ENCODE measurements around the gene CRLF1. TPM values are rescaled to one million over a fixed set of nuclear protein-coding genes. Genes with fewer than 3 reads are reported as not detected.
A peak's percentile ranks its signal among the peaks of the same experiment; 100 is the strongest.

Gene CRLF1
- total and polyA plus RNA-seq, 2 experiments from 2014 or later, result 8.6 to 59.2 TPM

DNA sequence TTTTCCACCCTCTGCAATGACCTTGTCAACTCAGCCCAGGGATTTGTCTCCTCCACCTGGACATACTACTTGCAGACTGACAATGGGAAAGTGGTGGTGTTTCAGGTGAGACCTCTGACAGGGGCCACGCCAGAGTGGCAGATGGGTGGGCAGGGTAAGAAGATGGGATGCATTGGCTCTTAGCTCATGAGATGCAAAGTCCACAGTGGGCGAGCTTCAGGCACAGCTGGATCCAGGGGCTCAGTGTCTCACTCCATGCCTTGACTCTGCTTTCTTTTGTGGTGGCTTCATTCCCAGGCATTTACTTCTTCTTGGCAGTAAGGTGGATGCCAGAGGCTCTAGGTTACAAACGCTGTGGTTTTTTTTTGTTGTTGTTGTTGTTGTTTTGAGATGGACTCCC is 9.4 kb upstream of the CRLF1 start:
- Histone ChIP-seq H3K79me2 (ENCODE audit: insufficient read depth) (no peaks in the 10 kb centered on the region), H3K9ac (no peak overlapping the region), H3K4me2 (ENCODE audit: unreplicated experiment) (no peak overlapping the region), H3K4me3 (no peak overlapping the region), H2AFZ (no peak overlapping the region), H4K20me1 (ENCODE audit: insufficient read depth) (no peaks in the 10 kb centered on the region), H3K4me1 (ENCODE audit: insufficient read depth) (no peaks in the 10 kb centered on the region), H3K9me2 (ENCODE audit: insufficient read depth) (no peaks in the 10 kb centered on the region), H3K36me3 (ENCODE audit: low read depth) (no peaks in the 10 kb centered on the region), H3K27me3 (replicated peaks; ENCODE audit: insufficient read depth) (peaks cover 42% of the 10 kb centered on the region), H3F3A (ENCODE audit: insufficient read depth) (no peaks in the 10 kb centered on the region), H3K27ac (no peak overlapping the region), H3K9me3 (ENCODE audit: low read depth) (no peaks in the 10 kb centered on the region)
- TF ChIP-seq EZH2 (IDR thresholded peaks at IDR 0.05; ENCODE audit: insufficient read depth, poor library complexity, severe bottlenecking) (no peak), EZH2phosphoT487 (IDR thresholded peaks at IDR 0.05; ENCODE audit: insufficient read depth, low read depth) (no peak)
- DNase-seq, result no peak
- 43 to 47% methylated on average over 3 of the region's 3 CpGs for WGBS, 2 experiments (ENCODE audit: low coverage in 1 of 2, low lambda C conversion rate in 2 of 2, missing lambda C conversion rate in 2 of 2)
- in situ Hi-C loops (cut with MboI), result no loop called here

DNA sequence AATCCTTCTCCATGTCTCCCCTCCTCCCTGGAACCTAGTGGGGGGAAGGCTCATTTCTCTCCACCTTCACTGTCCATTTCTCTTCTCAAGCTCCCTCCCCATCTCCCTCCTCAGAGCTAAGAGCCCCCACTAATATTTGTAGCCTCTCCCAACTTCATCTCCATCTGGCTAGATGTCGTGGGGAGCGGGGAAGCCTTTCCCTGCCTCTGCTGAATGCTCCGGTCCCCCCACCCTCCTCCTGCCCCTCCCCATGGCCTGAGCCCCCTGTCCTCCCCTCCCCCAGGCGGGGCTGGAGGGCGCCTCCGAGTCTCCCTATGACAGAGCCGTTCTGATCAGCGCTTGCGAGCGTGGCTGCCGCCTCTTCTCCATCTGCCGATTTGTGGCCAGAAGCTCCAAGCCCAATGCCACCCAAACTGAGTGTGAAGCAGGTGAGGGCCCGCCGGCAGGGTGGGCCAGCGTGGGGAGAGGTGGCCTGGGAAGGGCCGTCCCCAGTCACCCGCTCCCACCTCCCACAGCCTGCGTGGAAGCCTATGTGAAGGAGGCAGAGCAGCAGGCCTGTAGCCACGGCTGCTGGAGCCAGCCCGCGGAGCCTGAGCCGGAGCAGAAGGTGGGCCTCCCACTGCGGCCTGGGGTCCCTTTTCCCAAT is 7.1 kb upstream of the CRLF1 start:
- H3K9ac ChIP-seq, result no peak overlapping the region
- H3K27me3 ChIP-seq (replicated peaks; ENCODE audit: insufficient read depth), result peaks cover 65% of the 10 kb centered on the region
- H3K79me2 ChIP-seq (ENCODE audit: insufficient read depth), result no peaks in the 10 kb centered on the region
- DNase-seq, result no peak
- 32% methylated on average over 21 to 22 of the region's 23 CpGs for WGBS, 2 experiments (ENCODE audit: low coverage in 1 of 2, low lambda C conversion rate in 2 of 2, missing lambda C conversion rate in 2 of 2)
- no peaks in the 10 kb centered on the region for H3K9me2 ChIP-seq (ENCODE audit: insufficient read depth)
- no peak overlapping the region for H3K27ac ChIP-seq
- no peaks in the 10 kb centered on the region for H3K4me1 ChIP-seq (ENCODE audit: insufficient read depth)
- H3F3A ChIP-seq (ENCODE audit: insufficient read depth), result 0 out of 2 replicates have a peak, but pooled peaks cover under 1% of the 10 kb centered on the region
- in situ Hi-C loops (cut with MboI), result no loop called here
- no peaks in the 10 kb centered on the region for H4K20me1 ChIP-seq (ENCODE audit: insufficient read depth)
- no peak overlapping the region for H3K4me3 ChIP-seq
- H3K36me3 ChIP-seq (ENCODE audit: low read depth), result no peaks in the 10 kb centered on the region
- H2AFZ ChIP-seq, result no peak overlapping the region
- no peaks in the 10 kb centered on the region for H3K9me3 ChIP-seq (ENCODE audit: low read depth)
- TF ChIP-seq EZH2 (IDR thresholded peaks at IDR 0.05; ENCODE audit: insufficient read depth, poor library complexity, severe bottlenecking) (no peak), EZH2phosphoT487 (IDR thresholded peaks at IDR 0.05; ENCODE audit: insufficient read depth, low read depth) (no peak)
- H3K4me2 ChIP-seq (ENCODE audit: unreplicated experiment), result no peak overlapping the region

DNA sequence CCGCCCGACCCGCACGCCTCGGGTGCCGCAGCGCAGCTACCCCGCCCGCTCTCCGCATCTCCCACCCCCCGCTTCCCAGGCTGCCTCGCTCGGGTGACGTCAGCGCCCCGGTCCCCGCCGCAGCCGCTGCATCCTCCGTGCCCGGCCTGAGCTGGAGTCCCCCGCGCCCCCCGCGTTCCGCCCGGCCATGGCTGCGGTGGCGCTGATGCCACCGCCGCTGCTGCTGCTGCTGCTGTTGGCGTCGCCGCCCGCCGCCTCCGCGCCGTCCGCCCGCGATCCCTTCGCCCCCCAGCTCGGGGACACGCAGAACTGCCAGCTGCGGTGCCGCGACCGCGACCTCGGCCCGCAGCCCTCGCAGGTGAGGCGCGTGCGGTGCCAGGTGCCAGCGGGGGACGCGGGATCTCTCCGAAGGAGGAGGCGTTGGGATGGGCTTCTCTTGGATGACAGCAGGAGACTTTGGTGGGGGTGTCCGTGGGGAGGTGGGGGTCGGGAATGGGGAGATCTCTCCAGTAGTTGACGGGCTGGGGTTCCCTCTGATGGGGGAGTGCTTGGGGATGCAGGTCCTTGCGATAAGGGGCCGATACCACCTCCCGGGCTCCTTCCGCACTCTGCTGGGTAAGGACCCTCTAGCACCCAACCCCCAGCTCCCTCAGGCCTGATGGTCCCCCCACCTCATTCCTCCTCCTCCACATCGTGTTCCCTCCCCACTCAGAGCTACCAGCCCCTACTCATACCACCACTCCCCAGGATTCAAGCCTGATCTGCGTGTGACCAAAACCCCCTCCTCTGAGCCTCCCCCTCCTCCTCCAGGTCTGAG is 6.4 kb upstream of the CRLF1 start, which contains the start of gene TMEM59L:
Gene TMEM59L, plus strand, starts transcription at position 99 of the 817 bp plus-strand sequence. Its CDS starts 89 bp downstream, at position 188.
- no peak for TF ChIP-seq EZH2 (IDR thresholded peaks at IDR 0.05; ENCODE audit: insufficient read depth, poor library complexity, severe bottlenecking)
- peak; percentile 7; the same call in 1 of the 2 replicates for TF ChIP-seq EZH2phosphoT487 (IDR thresholded peaks at IDR 0.05; ENCODE audit: insufficient read depth, low read depth)
- H3K27me3 ChIP-seq (replicated peaks; ENCODE audit: insufficient read depth), result peaks cover 72% of the 10 kb centered on the region
- 0 out of 2 replicates have a peak, but pooled peaks cover 6% of the 10 kb centered on the region for H3F3A ChIP-seq (ENCODE audit: insufficient read depth)
- H3K79me2 ChIP-seq (ENCODE audit: insufficient read depth), result no peaks in the 10 kb centered on the region
- H3K36me3 ChIP-seq (ENCODE audit: low read depth), result no peaks in the 10 kb centered on the region
- in situ Hi-C loops (cut with MboI), result no loop called here
- peak; percentile 40 for DNase-seq
- H4K20me1 ChIP-seq (ENCODE audit: insufficient read depth), result no peaks in the 10 kb centered on the region
- no peaks in the 10 kb centered on the region for H3K9me2 ChIP-seq (ENCODE audit: insufficient read depth)
- no peaks in the 10 kb centered on the region for H3K4me1 ChIP-seq (ENCODE audit: insufficient read depth)
- no peak within 1 kb of the TSS for H3K27ac ChIP-seq
- WGBS, 2 experiments (ENCODE audit: low coverage in 1 of 2, low lambda C conversion rate in 2 of 2, missing lambda C conversion rate in 2 of 2), result 4 to 5% methylated on average over 39 to 68 of the region's 70 CpGs
- H3K9me3 ChIP-seq (ENCODE audit: low read depth), result no peaks in the 10 kb centered on the region
- peak within 1 kb of the TSS; percentile 67 for H3K4me3 ChIP-seq
- no peak within 1 kb of the TSS for H3K9ac ChIP-seq
- peak within 1 kb of the TSS; percentile 59 for H3K4me2 ChIP-seq (ENCODE audit: unreplicated experiment)
- H2AFZ ChIP-seq, result peak within 1 kb of the TSS; percentile 68

DNA sequence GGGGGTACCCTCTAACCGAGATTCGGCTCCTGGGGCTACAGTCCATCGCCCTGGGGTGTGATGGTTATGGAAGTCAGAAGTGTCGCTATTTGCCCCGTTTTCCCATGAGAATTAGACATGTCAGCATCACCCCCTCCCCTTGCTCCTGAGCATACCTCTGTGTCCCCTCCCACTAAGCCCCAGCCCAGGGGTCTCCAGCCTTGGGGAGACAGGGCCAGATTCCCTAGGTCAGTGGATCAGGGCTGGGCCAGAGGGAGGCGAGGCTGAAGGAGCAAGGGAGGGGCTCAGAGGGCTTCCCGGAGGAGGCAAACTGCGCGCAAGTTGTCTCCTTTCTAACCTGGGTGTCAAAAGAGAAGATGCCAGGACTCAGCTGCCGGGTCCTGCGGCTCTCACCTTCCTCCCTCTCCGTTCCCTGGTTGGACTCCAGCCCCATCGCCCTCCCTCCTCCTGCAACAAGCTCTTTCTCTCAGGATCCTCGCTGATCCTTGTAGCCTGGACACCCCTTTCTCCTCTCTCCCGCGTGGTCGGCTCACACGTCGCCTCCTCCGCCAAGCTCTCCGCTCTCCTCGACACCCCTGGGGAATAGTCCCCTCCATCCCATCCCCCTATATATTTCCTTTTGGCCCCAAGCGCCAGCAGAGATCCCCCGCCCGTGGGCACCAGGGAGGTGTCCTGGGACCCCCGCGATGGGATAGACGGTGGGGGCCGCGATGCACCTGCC is 5.6 kb upstream of the CRLF1 start:
- Histone ChIP-seq H3K4me3 (peak overlapping the region; percentile 67), H3K9ac (no peak overlapping the region), H3K4me1 (ENCODE audit: insufficient read depth) (no peaks in the 10 kb centered on the region), H3K9me2 (ENCODE audit: insufficient read depth) (no peaks in the 10 kb centered on the region), H2AFZ (no peak overlapping the region), H3F3A (ENCODE audit: insufficient read depth) (0 out of 2 replicates have a peak, but pooled peaks cover 6% of the 10 kb centered on the region), H4K20me1 (ENCODE audit: insufficient read depth) (no peaks in the 10 kb centered on the region), H3K27me3 (replicated peaks; ENCODE audit: insufficient read depth) (peaks cover 79% of the 10 kb centered on the region), H3K36me3 (ENCODE audit: low read depth) (no peaks in the 10 kb centered on the region), H3K4me2 (ENCODE audit: unreplicated experiment) (peak overlapping the region; percentile 59), H3K79me2 (ENCODE audit: insufficient read depth) (no peaks in the 10 kb centered on the region), H3K9me3 (ENCODE audit: low read depth) (no peaks in the 10 kb centered on the region), H3K27ac (no peak overlapping the region)
- WGBS, 2 experiments (ENCODE audit: low coverage in 1 of 2, low lambda C conversion rate in 2 of 2, missing lambda C conversion rate in 2 of 2), result 2% methylated on average over 19 to 30 of the region's 30 CpGs
- DNase-seq, result no peak
- in situ Hi-C loops (cut with MboI), result no loop called here
- TF ChIP-seq EZH2 (IDR thresholded peaks at IDR 0.05; ENCODE audit: insufficient read depth, poor library complexity, severe bottlenecking) (peak; percentile 99), EZH2phosphoT487 (IDR thresholded peaks at IDR 0.05; ENCODE audit: insufficient read depth, low read depth) (peak; percentile 70; the same call in 1 of the 2 replicates)

Data from GM23248 (cell line).